ENCODE data around the gene PIMREG.

GRCh38 chr17:6477831-6478383, 33.7 kb downstream of the PIMREG start:
- TF ChIP-seq CTCF (IDR thresholded peaks at IDR 0.05; ENCODE audit: poor library complexity): no peak
- no peak for TF ChIP-seq EZH2 (IDR thresholded peaks at IDR 0.05; ENCODE audit: borderline replicate concordance)
- no peak for TF ChIP-seq EZH2phosphoT487 (IDR thresholded peaks at IDR 0.05; ENCODE audit: low read depth, severe bottlenecking, unreplicated experiment)

Measured in hepatocyte (in vitro differentiated cells).